ENCODE data around the gene ELANE. TPM values are rescaled to one million over a fixed set of nuclear protein-coding genes. Genes with fewer than 3 reads are reported as not detected.
"Not testable (repeated sequence)": the region's sequence is repeated elsewhere in the genome, so short reads cannot be mapped to it uniquely, and the experiment has no call there.

ELANE gene
- total RNA-seq, 1 experiment from 2014 or later, result not detected

GRCh38 chr19:883661-884211 is 31.6 kb downstream of the ELANE start:
- H3K36me3 ChIP-seq (replicated peaks; ENCODE audit: control insufficient read depth, insufficient read depth, low read length), result peaks cover 5% of the 10 kb centered on the region; the same call in 1 of the 2 replicates
- peak; percentile 76 for DNase-seq
- no peaks in the 10 kb centered on the region for H3K27me3 ChIP-seq (ENCODE audit: control insufficient read depth, insufficient read depth, low read length)
- H3K4me3 ChIP-seq (ENCODE audit: insufficient read depth, low read depth, low read length), result no peak overlapping the region

GRCh38 chr19:884420-885211 is 32.5 kb downstream of the ELANE start:
- H3K4me3 ChIP-seq (ENCODE audit: insufficient read depth, low read depth, low read length), result no peak overlapping the region
- H3K27me3 ChIP-seq (ENCODE audit: control insufficient read depth, insufficient read depth, low read length), result no peaks in the 10 kb centered on the region
- peaks cover 7% of the 10 kb centered on the region for H3K36me3 ChIP-seq (replicated peaks; ENCODE audit: control insufficient read depth, insufficient read depth, low read length)
- no peak for DNase-seq

GRCh38 chr19:885536-886224 is 33.6 kb downstream of the ELANE start:
- no peak for DNase-seq
- Histone ChIP-seq H3K27me3 (ENCODE audit: control insufficient read depth, insufficient read depth, low read length) (no peaks in the 10 kb centered on the region), H3K4me3 (ENCODE audit: insufficient read depth, low read depth, low read length) (no peak overlapping the region), H3K36me3 (replicated peaks; ENCODE audit: control insufficient read depth, insufficient read depth, low read length) (peaks cover 7% of the 10 kb centered on the region)

- no peak overlapping the region for H3K4me3 ChIP-seq (ENCODE audit: insufficient read depth, low read depth, low read length)
- peaks cover 2% of the 10 kb centered on the region for H3K36me3 ChIP-seq (replicated peaks; ENCODE audit: control insufficient read depth, insufficient read depth, low read length)
- DNase-seq, result no peak
- H3K27me3 ChIP-seq (ENCODE audit: control insufficient read depth, insufficient read depth, low read length), result no peaks in the 10 kb centered on the region
Measured at GRCh38 chr19:887072-887471, 35.0 kb downstream of the ELANE start.

GRCh38 chr19:887599-887998 is 35.5 kb downstream of the ELANE start:
- Histone ChIP-seq H3K36me3 (replicated peaks; ENCODE audit: control insufficient read depth, insufficient read depth, low read length) (peaks cover 2% of the 10 kb centered on the region), H3K27me3 (ENCODE audit: control insufficient read depth, insufficient read depth, low read length) (no peaks in the 10 kb centered on the region), H3K4me3 (ENCODE audit: insufficient read depth, low read depth, low read length) (no peak overlapping the region)
- DNase-seq, result no peak

GRCh38 chr19:888581-889385 is 36.7 kb downstream of the ELANE start:
- no peak for DNase-seq
- Histone ChIP-seq H3K36me3 (replicated peaks; ENCODE audit: control insufficient read depth, insufficient read depth, low read length) (peaks cover 2% of the 10 kb centered on the region), H3K4me3 (ENCODE audit: insufficient read depth, low read depth, low read length) (no peak overlapping the region), H3K27me3 (ENCODE audit: control insufficient read depth, insufficient read depth, low read length) (no peaks in the 10 kb centered on the region)

- no peak for DNase-seq
- peaks cover 2% of the 10 kb centered on the region for H3K36me3 ChIP-seq (replicated peaks; ENCODE audit: control insufficient read depth, insufficient read depth, low read length)
- no peaks in the 10 kb centered on the region for H3K27me3 ChIP-seq (ENCODE audit: control insufficient read depth, insufficient read depth, low read length)
- H3K4me3 ChIP-seq (ENCODE audit: insufficient read depth, low read depth, low read length), result no peak overlapping the region
Measured at GRCh38 chr19:889662-890295, 37.7 kb downstream of the ELANE start.

GRCh38 chr19:890831-891230 is 38.7 kb downstream of the ELANE start:
- no peaks in the 10 kb centered on the region for H3K27me3 ChIP-seq (ENCODE audit: control insufficient read depth, insufficient read depth, low read length)
- no peak for DNase-seq
- no peak overlapping the region for H3K4me3 ChIP-seq (ENCODE audit: insufficient read depth, low read depth, low read length)
- H3K36me3 ChIP-seq (replicated peaks; ENCODE audit: control insufficient read depth, insufficient read depth, low read length), result peaks cover 2% of the 10 kb centered on the region

GRCh38 chr19:891421-892200 is 39.5 kb downstream of the ELANE start:
- H3K27me3 ChIP-seq (ENCODE audit: control insufficient read depth, insufficient read depth, low read length), result not testable (repeated sequence)
- peak overlapping the region; percentile 76 for H3K4me3 ChIP-seq (ENCODE audit: insufficient read depth, low read depth, low read length)

GRCh38 chr19:892243-892893 is 40.3 kb downstream of the ELANE start:
- no peaks in the 10 kb centered on the region for H3K27me3 ChIP-seq (ENCODE audit: control insufficient read depth, insufficient read depth, low read length)
- peaks cover 2% of the 10 kb centered on the region for H3K36me3 ChIP-seq (replicated peaks; ENCODE audit: control insufficient read depth, insufficient read depth, low read length)
- peak overlapping the region; percentile 76 for H3K4me3 ChIP-seq (ENCODE audit: insufficient read depth, low read depth, low read length)
- DNase-seq, result peak; percentile 94

More at GRCh38 chr19:891421-892200, 39.5 kb downstream of the ELANE start:
- not testable (repeated sequence) for DNase-seq; H3K36me3 ChIP-seq (replicated peaks; ENCODE audit: control insufficient read depth, insufficient read depth, low read length)

GRCh38 chr19:892894-893689 is 41.0 kb downstream of the ELANE start, which contains the start of the genes MED16 and RNU6-9:
Gene MED16 (minus strand): TSS chr19:893187. CDS start chr19:891131, 2,056 bp downstream.
Gene RNU6-9 (plus strand): TSS chr19:893484.
- no peaks in the 10 kb centered on the region for H3K27me3 ChIP-seq (ENCODE audit: control insufficient read depth, insufficient read depth, low read length)
- H3K4me3 ChIP-seq (ENCODE audit: insufficient read depth, low read depth, low read length), result peak within 1 kb of the TSS; percentile 76
- peaks cover 2% of the 10 kb centered on the region for H3K36me3 ChIP-seq (replicated peaks; ENCODE audit: control insufficient read depth, insufficient read depth, low read length)
- peak; percentile 99 for DNase-seq

- no peak overlapping the region for H3K4me3 ChIP-seq (ENCODE audit: insufficient read depth, low read depth, low read length)
- no peak for DNase-seq
- H3K36me3 ChIP-seq (replicated peaks; ENCODE audit: control insufficient read depth, insufficient read depth, low read length), result no peaks in the 10 kb centered on the region; the same call in 1 of the 2 replicates
- H3K27me3 ChIP-seq (ENCODE audit: control insufficient read depth, insufficient read depth, low read length), result no peaks in the 10 kb centered on the region
Measured at GRCh38 chr19:896434-896833, 44.3 kb downstream of the ELANE start.

All from H7 (cell line).